PC-9 (cell line): ENCODE measurements around the gene LMOD1.

Source experiments
- CTCF ChIP-seq: fragments of 200-600 bp; sonication (generic); conservative IDR thresholded peaks from 2 replicates; pipeline ENCODE4 v1.6.1; 2017; ENCODE audit warnings: mixed run types, antibody characterized with exemption, mild to moderate bottlenecking, moderate library complexity
- EZH2 ChIP-seq: fragments of 200-600 bp; sonication (generic); IDR thresholded peaks from 2 replicates; pipeline ENCODE4 v1.8.0; 2017; ENCODE audit warnings: antibody characterized with exemption, low read depth

GRCh38 chr1:201945863-201946223 lies 505 bp downstream of the LMOD1 start:
- no peak for TF ChIP-seq CTCF
- no peak for TF ChIP-seq EZH2
